GM18519 (cell line): Measurements from ENCODE around the gene GIMAP7.

Experiments
- ATAC-seq: cut with Tn5 transposase; IDR thresholded peaks from one replicate; pipeline ENCODE4 v1.9.1; 2021; ENCODE audit warnings: mild to moderate bottlenecking, moderate library complexity; ENCODE audit not compliant: unreplicated experiment, low FRiP score

The GIMAP7 gene

GRCh38 chr7:150568714-150569113, 54.0 kb downstream of the GIMAP7 start:
- ATAC-seq, result no peak

- ATAC-seq, result no peak
Measured at GRCh38 chr7:150569245-150569955, 54.7 kb downstream of the GIMAP7 start.
